GM18505 (cell line): ENCODE data around the gene GSAP.
A peak's percentile ranks its signal among the peaks of the same experiment; 100 is the strongest.
"Not testable (repeated sequence)": the region's sequence is repeated elsewhere in the genome, so short reads cannot be mapped to it uniquely, and the experiment has no call there.

Source experiments
- ATAC-seq: cut with Tn5 transposase; IDR thresholded peaks from one replicate; pipeline ENCODE4 v1.9.1; 2021; ENCODE audit not compliant: unreplicated experiment
- POLR2A ChIP-seq: IDR thresholded peaks from 4 replicates; pipeline ENCODE4 v1.6.1; 2011; ENCODE audit warnings: borderline replicate concordance; ENCODE audit not compliant: insufficient read depth, insufficient read length; ENCODE audit errors: extremely low read depth

Gene GSAP

DNA sequence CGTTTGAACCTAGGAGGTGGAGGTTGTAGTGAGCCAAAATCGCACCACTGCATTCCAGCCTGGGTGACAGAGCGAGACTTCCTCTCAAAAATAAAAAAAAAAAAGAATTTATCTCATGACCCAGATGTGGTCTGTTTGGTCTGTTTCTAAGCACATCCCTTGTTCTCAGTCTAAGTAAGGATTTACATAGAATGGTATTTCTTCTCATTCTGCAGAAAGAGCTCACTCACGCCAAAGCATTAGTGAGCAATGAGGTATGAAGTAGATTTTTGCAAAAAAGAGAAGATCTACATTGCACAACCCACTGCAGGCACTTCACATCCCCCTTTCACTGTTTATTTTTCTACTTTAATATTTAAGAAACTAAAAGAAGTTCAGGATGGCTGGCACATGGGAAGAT, 140.0 kb downstream of the GSAP start:
- ATAC-seq = no peak
- TF ChIP-seq POLR2A = no peak

DNA sequence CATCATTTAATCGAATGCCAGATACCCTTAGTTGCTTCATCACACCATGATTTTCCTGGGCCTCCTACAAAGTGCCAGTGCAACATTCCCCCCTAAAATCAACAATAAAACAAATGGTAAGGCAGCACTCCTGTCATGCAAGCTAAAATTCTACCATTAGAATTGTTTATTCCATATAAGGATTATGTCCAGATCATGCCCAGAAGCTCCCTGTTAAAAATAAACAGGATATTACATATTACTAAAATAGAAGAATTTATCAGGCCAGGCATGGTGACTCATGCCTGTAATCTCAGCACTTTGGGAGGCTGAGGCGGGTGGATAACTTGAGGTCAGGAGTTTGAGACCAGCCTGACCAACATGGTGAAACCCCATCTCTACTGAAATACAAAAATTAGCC, 140.5 kb downstream of the GSAP start:
- not testable (repeated sequence) for ATAC-seq

DNA sequence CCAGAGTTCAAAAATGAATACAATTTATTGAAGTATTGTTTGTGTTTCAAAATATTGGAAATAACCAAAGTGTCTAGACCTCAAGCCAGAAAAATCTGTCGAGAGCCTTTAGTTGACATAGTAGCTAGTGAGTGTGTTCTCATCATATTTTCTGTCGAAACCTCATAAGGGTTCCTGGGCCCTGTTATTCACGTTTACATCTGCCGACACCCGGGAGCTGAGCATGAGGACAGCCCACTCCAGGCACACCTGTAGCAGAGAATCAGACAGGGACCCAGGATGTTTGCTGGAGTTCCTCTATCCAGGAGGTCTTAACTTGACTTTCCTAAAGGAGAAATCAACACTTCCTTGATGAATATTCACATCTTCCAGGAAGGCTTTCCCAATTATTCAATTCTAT, 144.4 kb downstream of the GSAP start:
- ATAC-seq = no peak
- no peak for TF ChIP-seq POLR2A

DNA sequence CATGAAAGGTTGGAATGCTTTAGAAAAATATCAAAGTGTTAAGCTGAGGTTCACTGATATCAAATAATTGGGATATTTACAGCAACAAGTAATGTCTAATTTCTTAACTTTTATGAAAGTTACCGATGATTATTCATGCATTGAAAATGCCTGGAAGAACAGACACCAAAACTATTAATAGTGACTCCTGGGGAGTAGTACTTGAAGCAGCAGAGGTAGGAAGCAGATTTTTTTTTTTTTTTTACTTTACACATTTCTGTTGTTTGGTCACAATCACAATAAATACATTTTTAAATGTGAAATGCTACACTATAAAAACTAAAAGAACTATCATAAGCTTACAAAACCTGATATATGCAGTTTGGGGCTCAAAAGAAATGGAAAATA, 146.1 kb downstream of the GSAP start:
- no peak for TF ChIP-seq POLR2A
- no peak for ATAC-seq

- peak; percentile 46 for ATAC-seq
Observed at GRCh38 chr7:77269360-77270093, 146.6 kb downstream of the GSAP start.

GRCh38 chr7:77266291-77266794, 149.8 kb downstream of the GSAP start:
- TF ChIP-seq POLR2A = no peak
- ATAC-seq = peak; percentile 87

More at GRCh38 chr7:77269360-77270093, 146.6 kb downstream of the GSAP start:
- TF ChIP-seq POLR2A = no peak

GRCh38 chr7:77265666-77266065, 150.5 kb downstream of the GSAP start:
- no peak for ATAC-seq

DNA sequence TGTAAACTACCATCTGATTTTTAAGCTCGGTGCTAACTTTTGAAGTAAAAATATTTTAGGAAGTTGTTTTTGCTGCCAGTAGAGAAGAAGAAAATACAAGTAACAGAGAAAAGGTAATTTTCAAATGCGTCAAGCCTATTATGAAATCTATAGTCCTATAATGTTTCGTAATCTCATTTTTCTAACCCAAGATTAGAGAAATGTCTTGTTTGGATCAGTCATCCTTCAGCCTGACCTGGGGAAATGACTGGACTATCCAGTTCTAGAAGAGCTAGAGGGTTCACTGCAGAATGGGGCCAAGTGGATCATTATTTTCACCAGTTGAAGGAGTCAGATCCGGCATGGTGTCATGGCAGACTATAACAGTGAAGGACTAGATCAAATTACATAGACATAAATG, 153.8 kb downstream of the GSAP start:
- TF ChIP-seq POLR2A = no peak
- no peak for ATAC-seq

More at GRCh38 chr7:77265666-77266065, 150.5 kb downstream of the GSAP start:
- TF ChIP-seq POLR2A = no peak
